Common myeloid progenitor, CD34-positive (primary cell): Measurements from ENCODE around the gene PLCH1.
A peak's percentile ranks its signal among the peaks of the same experiment; 100 is the strongest.

Experiments
- CTCF ChIA-PET: fragments of 350-600 bp; sonication (Branson Sonifier 250); formaldehyde crosslinking; loops from one replicate; lab custom pipeline; 2021; ENCODE audit warnings: antibody characterized with exemption; lab: Charles Lee
- POLR2A ChIA-PET: fragments of 350-600 bp; sonication (Branson Sonifier 250); formaldehyde crosslinking; loops from one replicate; lab custom pipeline; 2021; ENCODE audit warnings: antibody characterized with exemption; lab: Charles Lee
- DNase-seq, 3 donors: peaks; one replicate each; pipeline versions ENCODE4 v3.0.0 to v3.0.0-alpha.2; 2013
- H3K27ac ChIP-seq, 2 experiments: 1 replicate in 1 of 2; 2 replicates in 1 of 2; pipeline ENCODE4 v1.7.0; 2013; ENCODE audit warnings: inconsistent platforms in 2 of 2, low read length in 2 of 2, mild to moderate bottlenecking in 2 of 2, low read depth in 1 of 2, moderate library complexity in 1 of 2; ENCODE audit not compliant: severe bottlenecking in 2 of 2, insufficient read depth in 1 of 2, poor library complexity in 1 of 2
- H3K27me3 ChIP-seq, 5 experiments: replicated peaks in 2 of 5; 1 replicate in 3 of 5; 2 replicates in 2 of 5; pipeline versions ENCODE4 v1.6.1 to v1.7.0; 2013; ENCODE audit warnings: low read length in 4 of 5, mild to moderate bottlenecking in 2 of 5, moderate library complexity in 2 of 5, inconsistent platforms in 1 of 5; ENCODE audit not compliant: insufficient read depth in 5 of 5, control insufficient read depth in 4 of 5
- H3K36me3 ChIP-seq, 4 experiments: 1 replicate in 2 of 4; 2 replicates in 2 of 4; pipeline versions ENCODE4 v1.6.1 to v1.7.0; 2013; ENCODE audit warnings: low read length in 3 of 4, control low read depth in 1 of 4, mild to moderate bottlenecking in 1 of 4; ENCODE audit not compliant: control insufficient read depth in 4 of 4, insufficient read depth in 4 of 4
- H3K4me1 ChIP-seq, 4 experiments: 1 replicate in 3 of 4; 2 replicates in 1 of 4; pipeline versions ENCODE4 v1.6.1 to v1.7.1; 2013; ENCODE audit warnings: low read length in 3 of 4, mild to moderate bottlenecking in 3 of 4, control low read depth in 1 of 4, inconsistent platforms in 1 of 4, moderate library complexity in 1 of 4; ENCODE audit not compliant: control insufficient read depth in 4 of 4, insufficient read depth in 4 of 4; ENCODE audit errors: control extremely low read depth in 1 of 4
- H3K4me3 ChIP-seq, 7 experiments: 1 replicate in 4 of 7; 2 replicates in 3 of 7; pipeline versions ENCODE4 v1.5.1 to v1.7.0; 2013; ENCODE audit warnings: mild to moderate bottlenecking in 7 of 7, low read length in 6 of 7, moderate library complexity in 6 of 7, inconsistent platforms in 2 of 7, low read depth in 2 of 7, control low read depth in 1 of 7; ENCODE audit not compliant: insufficient read depth in 4 of 7, control insufficient read depth in 1 of 7; ENCODE audit errors: extremely low read depth in 1 of 7
- H3K9me3 ChIP-seq, 5 experiments: 1 replicate in 4 of 5; 2 replicates in 1 of 5; pipeline versions ENCODE4 v1.6.1 to v1.7.1; 2013; ENCODE audit warnings: low read length in 4 of 5, mild to moderate bottlenecking in 2 of 5, inconsistent platforms in 1 of 5, low read depth in 1 of 5, moderate library complexity in 1 of 5; ENCODE audit not compliant: control insufficient read depth in 4 of 5, insufficient read depth in 2 of 5; ENCODE audit errors: control extremely low read depth in 1 of 5
- WGBS: methylation state at CpG from one replicate; pipeline ENCODE4 v1.1.5; 2013; ENCODE audit not compliant: insufficient coverage; 5-methylcytosine and 5-hydroxymethylcytosine counted together

The PLCH1 gene

GRCh38 chr3:155780291-155780690, 35.4 kb upstream of the PLCH1 start:
- no peaks in the 10 kb centered on the region for H3K4me1 ChIP-seq
- peaks cover 3 to 34% (median 5%) of the 10 kb centered on the region in 4 experiments for H3K36me3 ChIP-seq
- H3K27me3 ChIP-seq, result no peaks in the 10 kb centered on the region
- CTCF ChIA-PET, result interaction anchor here (1.3 kb wide), 1 partner anchor 26 kb away, joined by 5 read pairs; the partner anchor contains the start of gene C3orf33
- no peak overlapping the region for H3K4me3 ChIP-seq
- H3K9me3 ChIP-seq, result peaks cover 1 to 21% (median 6%) of the 10 kb centered on the region in 5 experiments
- POLR2A ChIA-PET, result no interaction called here
- no peak for DNase-seq
- no peak overlapping the region for H3K27ac ChIP-seq

GRCh38 chr3:155778462-155778861, 33.6 kb upstream of the PLCH1 start:
- CTCF ChIA-PET, result no interaction called here
- Histone ChIP-seq H3K4me1 (no peaks in the 10 kb centered on the region), H3K27me3 (no peaks in the 10 kb centered on the region), H3K4me3 (no peak overlapping the region), H3K36me3 (peaks cover 4 to 26% (median 8%) of the 10 kb centered on the region in 4 experiments), H3K9me3 (peaks cover under 1 to 20% (median 6%) of the 10 kb centered on the region in 5 experiments), H3K27ac (no peak overlapping the region)
- DNase-seq, result no peak
- POLR2A ChIA-PET, result no interaction called here

GRCh38 chr3:155772801-155773200, 27.9 kb upstream of the PLCH1 start:
- Histone ChIP-seq H3K27ac (no peak overlapping the region), H3K9me3 (peaks cover 3 to 12% (median 6%) of the 10 kb centered on the region in 5 experiments), H3K4me3 (no peak overlapping the region), H3K27me3 (no peaks in the 10 kb centered on the region), H3K4me1 (no peaks in the 10 kb centered on the region), H3K36me3 (peaks cover 7 to 23% (median 12%) of the 10 kb centered on the region in 4 experiments)
- POLR2A ChIA-PET, result no interaction called here
- WGBS, result no CpG with 5 or more reads among the region's 1 CpG
- CTCF ChIA-PET, result interaction anchor here (1.2 kb wide), 1 partner anchor 18 kb away, joined by 3 read pairs; no protein-coding TSS in a partner anchor
- no peak for DNase-seq

GRCh38 chr3:155771126-155771525, 26.3 kb upstream of the PLCH1 start:
- ChIA-PET POLR2A (no interaction called here), CTCF (no interaction called here)
- H3K27ac ChIP-seq, result no peak overlapping the region
- no peak overlapping the region for H3K4me3 ChIP-seq
- peaks cover 3 to 12% (median 6%) of the 10 kb centered on the region in 5 experiments for H3K9me3 ChIP-seq
- DNase-seq, result no peak
- 100% methylated on average over 6 of the region's 6 CpGs for WGBS
- H3K4me1 ChIP-seq, result no peaks in the 10 kb centered on the region
- H3K27me3 ChIP-seq, result no peaks in the 10 kb centered on the region
- H3K36me3 ChIP-seq, result peaks cover 9 to 18% (median 12%) of the 10 kb centered on the region in 4 experiments

GRCh38 chr3:155766206-155766605, 21.3 kb upstream of the PLCH1 start:
- Histone ChIP-seq H3K4me3 (no peak overlapping the region), H3K36me3 (peaks cover 3 to 14% (median 7%) of the 10 kb centered on the region in 4 experiments), H3K27me3 (no peaks in the 10 kb centered on the region), H3K27ac (no peak overlapping the region), H3K9me3 (peaks cover 0 to 12% (median 6%) of the 10 kb centered on the region in 5 experiments), H3K4me1 (peaks cover 0 to 2% (median 0%) of the 10 kb centered on the region in 4 experiments)
- ChIA-PET CTCF (interaction anchor here (1.0 to 1.2 kb wide), 3 partner anchors 8 to 15 kb away, joined by 3 to 6 read pairs (median 3); no protein-coding TSS in a partner anchor), POLR2A (no interaction called here)
- no peak for DNase-seq
- no CpG with 5 or more reads among the region's 1 CpG for WGBS

- peak in 2 of 3 donors; percentile 36 to 45 for DNase-seq
- no peak overlapping the region for H3K27ac ChIP-seq
- H3K27me3 ChIP-seq, result peaks cover 0 to 3% (median 0%) of the 10 kb centered on the region in 5 experiments
- peaks cover 0 to 4% (median 2%) of the 10 kb centered on the region in 4 experiments for H3K36me3 ChIP-seq
- no peak overlapping the region for H3K4me3 ChIP-seq
- ChIA-PET POLR2A (no interaction called here), CTCF (no interaction called here)
- H3K9me3 ChIP-seq, result no peaks in the 10 kb centered on the region
- WGBS, result 0% methylated on average over 1 of the region's 3 CpGs
- H3K4me1 ChIP-seq, result peaks cover 0 to 2% (median 0%) of the 10 kb centered on the region in 4 experiments
Observed at GRCh38 chr3:155763870-155764463, 19.1 kb upstream of the PLCH1 start.

- no peak overlapping the region for H3K27ac ChIP-seq
- no peaks in the 10 kb centered on the region for H3K9me3 ChIP-seq
- DNase-seq, result no peak
- POLR2A ChIA-PET, result no interaction called here
- no peak overlapping the region for H3K4me3 ChIP-seq
- H3K36me3 ChIP-seq, result peaks cover 0 to 2% (median 0%) of the 10 kb centered on the region in 4 experiments
- CTCF ChIA-PET, result interaction anchor here (1.0 kb wide), 1 partner anchor 45 kb away, joined by 4 read pairs; the partner anchor contains the start of gene C3orf33
- H3K4me1 ChIP-seq, result peaks cover 0 to 2% (median 0%) of the 10 kb centered on the region in 4 experiments
- peaks cover 0 to 3% (median 0%) of the 10 kb centered on the region in 5 experiments for H3K27me3 ChIP-seq
- 97% methylated on average over 3 of the region's 4 CpGs for WGBS
Observed at GRCh38 chr3:155760653-155761052, 15.8 kb upstream of the PLCH1 start.
